ENCODE measurements around the gene NAT8L.

DNA sequence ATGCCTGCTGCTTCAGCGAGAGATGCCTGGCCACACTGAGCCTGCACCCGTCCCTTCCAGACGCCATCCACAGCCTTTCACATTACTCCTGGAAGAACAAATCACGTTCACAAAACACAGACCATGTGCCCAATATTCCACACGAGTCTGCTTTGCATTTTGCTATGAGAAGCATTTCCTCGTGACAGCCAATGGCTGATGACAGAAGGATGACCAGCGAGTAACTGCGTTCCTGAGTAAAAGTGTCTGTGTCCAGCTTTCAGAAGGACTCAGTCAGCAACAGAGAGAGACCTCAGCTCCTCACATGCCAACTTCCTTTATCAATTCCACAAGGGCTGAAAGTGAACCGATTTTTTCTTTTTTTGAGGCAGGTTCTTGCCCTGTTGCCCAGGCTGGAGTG, 19.5 kb downstream of the NAT8L start:
- TF ChIP-seq, protein P1, sequence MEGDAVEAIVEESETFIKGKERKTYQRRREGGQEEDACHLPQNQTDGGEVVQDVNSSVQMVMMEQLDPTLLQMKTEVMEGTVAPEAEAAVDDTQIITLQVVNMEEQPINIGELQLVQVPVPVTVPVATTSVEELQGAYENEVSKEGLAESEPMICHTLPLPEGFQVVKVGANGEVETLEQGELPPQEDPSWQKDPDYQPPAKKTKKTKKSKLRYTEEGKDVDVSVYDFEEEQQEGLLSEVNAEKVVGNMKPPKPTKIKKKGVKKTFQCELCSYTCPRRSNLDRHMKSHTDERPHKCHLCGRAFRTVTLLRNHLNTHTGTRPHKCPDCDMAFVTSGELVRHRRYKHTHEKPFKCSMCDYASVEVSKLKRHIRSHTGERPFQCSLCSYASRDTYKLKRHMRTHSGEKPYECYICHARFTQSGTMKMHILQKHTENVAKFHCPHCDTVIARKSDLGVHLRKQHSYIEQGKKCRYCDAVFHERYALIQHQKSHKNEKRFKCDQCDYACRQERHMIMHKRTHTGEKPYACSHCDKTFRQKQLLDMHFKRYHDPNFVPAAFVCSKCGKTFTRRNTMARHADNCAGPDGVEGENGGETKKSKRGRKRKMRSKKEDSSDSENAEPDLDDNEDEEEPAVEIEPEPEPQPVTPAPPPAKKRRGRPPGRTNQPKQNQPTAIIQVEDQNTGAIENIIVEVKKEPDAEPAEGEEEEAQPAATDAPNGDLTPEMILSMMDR (IDR thresholded peaks at IDR 0.05; ENCODE audit: insufficient read depth, low read depth, low read length), result no peak
- no peak for TF ChIP-seq EZH2 (IDR thresholded peaks at IDR 0.05; ENCODE audit: insufficient read depth, low read length)

Measured in astrocyte (in vitro differentiated cells and primary cell).